ENCODE data around the gene CPLX4. TPM values are rescaled to one million over a fixed set of nuclear protein-coding genes. Genes with fewer than 3 reads are reported as not detected.

CPLX4 gene
- total and polyA plus RNA-seq, 3 experiments from 2014 or later: not detected

DNA sequence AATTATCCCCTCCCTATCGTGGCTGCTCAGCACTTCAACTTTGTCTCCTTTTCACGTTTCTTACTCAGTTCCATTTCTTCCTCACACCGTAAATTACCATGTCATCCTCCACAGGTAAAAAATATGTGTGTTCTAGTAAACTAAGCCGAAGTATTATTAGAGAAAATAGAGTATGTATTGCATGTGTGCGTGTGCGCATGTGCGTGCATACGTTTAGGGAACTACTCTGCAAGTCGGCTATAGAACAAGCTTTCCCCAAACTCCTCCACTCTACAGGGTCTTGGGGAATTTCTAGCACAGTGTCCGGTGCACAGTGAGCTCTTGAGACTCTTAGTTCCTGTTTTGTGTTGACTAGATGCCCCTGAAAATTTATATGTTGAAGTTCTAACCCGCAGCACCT lies 36.1 kb downstream of the CPLX4 start:
- Mint-ChIP-seq H3K4me3 (no peak overlapping the region), H3K36me3 (no peaks in the 10 kb centered on the region), H3K9me3 (peaks cover 0 to 2% (median 0%) of the 10 kb centered on the region in 5 donors), H3K27me3 (peaks cover 11 to 69% of the 10 kb centered on the region in 2 donors), H3K27ac (no peak overlapping the region), H3K4me1 (no peaks in the 10 kb centered on the region)
- Histone ChIP-seq H3K4me3 (ENCODE audit: low read length) (no peak overlapping the region), H3K27ac (ENCODE audit: low read depth, low read length) (no peak overlapping the region), H3K27me3 (ENCODE audit: insufficient read depth, low read length, poor library complexity, severe bottlenecking) (peaks cover 11% of the 10 kb centered on the region), H3K4me1 (ENCODE audit: insufficient read depth, low read length) (no peaks in the 10 kb centered on the region), H3K36me3 (ENCODE audit: insufficient read depth, low read length) (no peaks in the 10 kb centered on the region), H3K9me3 (ENCODE audit: low read length) (no peaks in the 10 kb centered on the region)
- CTCF ChIA-PET: no interaction called here
- POLR2A ChIA-PET: no interaction called here
- DNase-seq: no peak

DNA sequence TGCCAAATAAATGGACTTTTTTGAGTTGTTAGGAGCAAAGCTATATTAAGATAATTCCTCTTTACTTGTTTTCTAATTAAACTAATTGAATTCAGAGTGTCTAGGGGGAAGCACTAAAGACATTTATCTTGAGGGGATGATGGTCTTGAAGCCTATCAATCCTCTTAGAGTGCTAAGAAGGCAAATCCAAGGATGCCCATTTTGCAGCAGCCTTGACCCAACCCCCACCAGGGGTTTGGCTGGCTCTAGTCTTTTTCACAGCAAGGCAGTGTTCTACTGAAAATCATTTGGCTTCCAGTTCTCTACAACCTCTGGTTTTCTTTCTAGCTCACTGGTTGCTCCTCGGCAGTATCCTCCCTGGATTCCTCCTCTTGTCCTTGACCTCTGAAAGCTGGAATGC lies 38.7 kb downstream of the CPLX4 start:
- H3K4me1 ChIP-seq (ENCODE audit: insufficient read depth, low read length): no peaks in the 10 kb centered on the region
- no peaks in the 10 kb centered on the region for H3K9me3 Mint-ChIP-seq
- H3K9me3 ChIP-seq (ENCODE audit: low read length): no peaks in the 10 kb centered on the region
- no peak overlapping the region for H3K4me3 ChIP-seq (ENCODE audit: low read length)
- no peak overlapping the region for H3K27ac ChIP-seq (ENCODE audit: low read depth, low read length)
- peaks cover 30 to 77% of the 10 kb centered on the region in 2 donors for H3K27me3 Mint-ChIP-seq
- H3K27me3 ChIP-seq (ENCODE audit: insufficient read depth, low read length, poor library complexity, severe bottlenecking): peaks cover 18% of the 10 kb centered on the region
- H3K36me3 Mint-ChIP-seq: no peaks in the 10 kb centered on the region
- no peak for DNase-seq
- H3K27ac Mint-ChIP-seq: no peak overlapping the region
- ChIA-PET CTCF (interaction anchor here (1.0 kb wide), 1 partner anchor 10 kb away, joined by 3 read pairs; no protein-coding TSS in a partner anchor), POLR2A (no interaction called here)
- H3K36me3 ChIP-seq (ENCODE audit: insufficient read depth, low read length): no peaks in the 10 kb centered on the region
- H3K4me3 Mint-ChIP-seq: no peak overlapping the region
- peaks cover under 1% of the 10 kb centered on the region in 3 donors for H3K4me1 Mint-ChIP-seq

DNA sequence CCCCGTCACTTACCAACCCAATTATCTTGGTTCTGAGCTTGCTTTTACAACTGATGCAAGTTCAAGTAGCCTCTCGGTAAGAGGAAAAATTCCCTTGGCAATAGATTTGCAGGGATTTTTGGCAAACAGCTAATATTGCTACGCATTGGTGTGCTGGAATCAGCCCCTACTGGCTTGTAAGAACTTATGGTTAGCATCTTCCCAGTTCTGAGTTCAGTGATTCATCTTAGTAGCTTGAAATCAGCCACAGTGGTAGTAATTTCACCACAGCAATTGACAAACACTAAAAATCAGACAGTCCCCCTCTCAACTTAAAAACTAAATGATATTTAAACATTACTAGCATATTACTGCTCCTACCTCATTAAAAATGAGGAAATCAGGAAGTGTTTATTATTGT lies 39.3 kb downstream of the CPLX4 start:
- Histone ChIP-seq H3K9me3 (ENCODE audit: low read length) (no peaks in the 10 kb centered on the region), H3K4me3 (ENCODE audit: low read length) (no peak overlapping the region), H3K4me1 (ENCODE audit: insufficient read depth, low read length) (no peaks in the 10 kb centered on the region), H3K36me3 (ENCODE audit: insufficient read depth, low read length) (no peaks in the 10 kb centered on the region), H3K27ac (ENCODE audit: low read depth, low read length) (no peak overlapping the region), H3K27me3 (ENCODE audit: insufficient read depth, low read length, poor library complexity, severe bottlenecking) (peaks cover 18% of the 10 kb centered on the region)
- H3K27me3 Mint-ChIP-seq: peaks cover 33 to 77% of the 10 kb centered on the region in 2 donors
- no peak overlapping the region for H3K4me3 Mint-ChIP-seq
- POLR2A ChIA-PET: no interaction called here
- no peaks in the 10 kb centered on the region for H3K36me3 Mint-ChIP-seq
- CTCF ChIA-PET: interaction anchor here (1.0 kb wide), 1 partner anchor 10 kb away, joined by 3 read pairs; no protein-coding TSS in a partner anchor
- no peaks in the 10 kb centered on the region for H3K9me3 Mint-ChIP-seq
- no peak for DNase-seq
- peaks cover 3 to 5% (median 3%) of the 10 kb centered on the region in 3 donors for H3K4me1 Mint-ChIP-seq
- H3K27ac Mint-ChIP-seq: no peak overlapping the region

DNA sequence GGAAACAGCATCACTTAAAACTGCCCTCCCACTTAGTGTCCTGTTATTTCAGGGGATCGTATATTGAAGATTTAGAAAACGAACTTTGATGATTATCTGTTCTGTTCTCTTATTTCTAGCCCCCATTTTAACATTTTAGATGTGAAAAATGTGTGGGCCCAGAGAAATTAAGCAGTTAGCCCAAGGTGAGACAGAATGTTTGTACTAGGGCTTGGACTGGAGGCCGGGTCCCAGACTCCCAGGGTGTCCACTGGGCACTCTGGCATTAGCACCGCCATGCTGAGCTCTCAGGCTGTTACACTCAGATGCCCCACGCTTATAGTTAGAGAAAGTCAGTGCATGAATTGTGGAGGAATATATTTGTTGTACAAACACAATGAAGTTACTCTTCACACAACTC lies 39.7 kb downstream of the CPLX4 start:
- Histone ChIP-seq H3K27ac (ENCODE audit: low read depth, low read length) (no peak overlapping the region), H3K4me1 (ENCODE audit: insufficient read depth, low read length) (no peaks in the 10 kb centered on the region), H3K9me3 (ENCODE audit: low read length) (no peaks in the 10 kb centered on the region), H3K36me3 (ENCODE audit: insufficient read depth, low read length) (no peaks in the 10 kb centered on the region), H3K4me3 (ENCODE audit: low read length) (no peak overlapping the region), H3K27me3 (ENCODE audit: insufficient read depth, low read length, poor library complexity, severe bottlenecking) (peaks cover 18% of the 10 kb centered on the region)
- H3K27ac Mint-ChIP-seq: no peak overlapping the region
- DNase-seq: no peak
- no peaks in the 10 kb centered on the region for H3K36me3 Mint-ChIP-seq
- POLR2A ChIA-PET: no interaction called here
- H3K4me1 Mint-ChIP-seq: peaks cover 3 to 7% (median 3%) of the 10 kb centered on the region in 3 donors
- H3K9me3 Mint-ChIP-seq: no peaks in the 10 kb centered on the region
- H3K4me3 Mint-ChIP-seq: no peak overlapping the region
- CTCF ChIA-PET: interaction anchor here (1.0 kb wide), 1 partner anchor 9 kb away, joined by 3 read pairs; no protein-coding TSS in a partner anchor
- H3K27me3 Mint-ChIP-seq: peaks cover 34 to 79% of the 10 kb centered on the region in 2 donors

DNA sequence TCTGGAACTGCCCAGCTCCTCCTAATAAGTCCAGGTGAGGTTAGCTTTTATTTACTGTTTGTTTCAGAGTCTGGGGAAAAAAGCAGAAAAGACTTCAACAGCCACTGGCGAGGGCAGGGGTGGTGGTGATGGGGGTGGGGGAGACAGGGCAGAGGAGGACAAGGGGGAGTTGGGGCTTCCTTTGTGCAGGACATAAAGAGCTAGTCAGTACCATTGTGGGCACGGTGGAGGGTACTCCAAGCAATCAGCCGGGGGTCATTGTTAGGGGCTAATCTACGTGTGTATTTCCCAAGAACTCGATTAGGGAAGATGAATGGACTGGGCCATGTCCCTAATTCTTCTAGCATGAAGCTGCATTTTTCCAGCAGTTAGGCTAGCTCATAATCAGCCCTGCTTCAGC lies 42.4 kb downstream of the CPLX4 start:
- Mint-ChIP-seq H3K4me3 (peak overlapping the region in 1 of 7 donors; percentile 20), H3K36me3 (no peaks in the 10 kb centered on the region), H3K27ac (no peak overlapping the region), H3K27me3 (peaks cover 47 to 76% of the 10 kb centered on the region in 2 donors), H3K4me1 (peaks cover 3 to 20% (median 3%) of the 10 kb centered on the region in 3 donors), H3K9me3 (no peaks in the 10 kb centered on the region)
- DNase-seq: no peak
- Histone ChIP-seq H3K4me3 (ENCODE audit: low read length) (no peak overlapping the region), H3K27me3 (ENCODE audit: insufficient read depth, low read length, poor library complexity, severe bottlenecking) (peaks cover 19% of the 10 kb centered on the region), H3K4me1 (ENCODE audit: insufficient read depth, low read length) (no peaks in the 10 kb centered on the region), H3K9me3 (ENCODE audit: low read length) (no peaks in the 10 kb centered on the region), H3K27ac (ENCODE audit: low read depth, low read length) (no peak overlapping the region), H3K36me3 (ENCODE audit: insufficient read depth, low read length) (no peaks in the 10 kb centered on the region)
- CTCF ChIA-PET: no interaction called here
- POLR2A ChIA-PET: no interaction called here

DNA sequence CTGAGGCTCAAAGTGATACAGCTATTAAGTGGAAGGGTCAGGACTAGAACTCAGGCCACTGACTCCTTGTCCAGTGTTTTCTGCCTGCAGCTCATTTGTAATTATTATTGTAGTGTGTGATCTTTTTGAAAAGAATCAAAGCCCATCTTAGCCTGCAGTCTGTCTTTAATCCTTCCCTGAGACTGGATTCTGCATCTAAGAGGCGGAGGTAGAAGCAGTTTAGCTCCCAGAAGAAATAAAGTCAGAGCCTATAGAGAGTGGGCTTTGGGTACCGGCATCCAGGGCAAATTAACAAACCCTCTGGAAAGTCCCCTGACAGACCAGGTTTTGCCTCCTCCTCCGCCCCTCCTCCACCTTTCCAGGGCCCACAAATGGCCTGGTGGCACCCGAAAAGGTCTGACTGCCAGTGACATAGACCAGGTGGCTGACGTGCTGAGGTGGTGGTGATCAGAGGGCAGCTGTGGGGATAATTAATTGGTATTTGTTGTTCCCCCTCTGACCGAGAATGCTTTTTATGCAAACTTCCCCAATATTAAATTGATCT lies 43.0 kb downstream of the CPLX4 start:
- Mint-ChIP-seq H3K27ac (no peak overlapping the region), H3K4me1 (peaks cover 3 to 20% (median 3%) of the 10 kb centered on the region in 3 donors), H3K27me3 (peaks cover 50 to 76% of the 10 kb centered on the region in 2 donors), H3K36me3 (no peaks in the 10 kb centered on the region), H3K4me3 (no peak overlapping the region), H3K9me3 (no peaks in the 10 kb centered on the region)
- Histone ChIP-seq H3K36me3 (ENCODE audit: insufficient read depth, low read length) (no peaks in the 10 kb centered on the region), H3K27me3 (ENCODE audit: insufficient read depth, low read length, poor library complexity, severe bottlenecking) (peaks cover 25% of the 10 kb centered on the region), H3K4me1 (ENCODE audit: insufficient read depth, low read length) (no peaks in the 10 kb centered on the region), H3K4me3 (ENCODE audit: low read length) (no peak overlapping the region), H3K27ac (ENCODE audit: low read depth, low read length) (no peak overlapping the region), H3K9me3 (ENCODE audit: low read length) (no peaks in the 10 kb centered on the region)
- POLR2A ChIA-PET: no interaction called here
- CTCF ChIA-PET: no interaction called here
- no peak for DNase-seq

DNA sequence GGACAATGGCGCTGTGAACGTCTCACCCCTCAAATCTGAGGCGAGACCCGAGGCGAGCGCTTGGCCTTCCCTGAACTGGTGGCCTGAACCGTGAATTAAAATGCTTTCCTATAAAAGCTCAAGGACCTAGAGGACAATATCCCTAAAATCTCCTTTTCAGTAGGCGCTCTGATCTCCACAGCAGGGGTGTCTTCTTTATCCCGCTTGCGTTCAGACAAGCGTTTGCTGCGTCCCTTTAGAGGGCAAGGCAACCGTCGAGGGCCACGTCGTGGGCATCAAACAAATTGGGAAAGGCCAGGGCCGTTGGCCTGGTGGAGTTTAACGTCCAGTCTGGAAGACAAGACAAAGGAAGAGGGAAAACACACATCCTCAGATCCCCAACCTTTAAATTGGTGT lies 43.9 kb downstream of the CPLX4 start:
- ChIA-PET CTCF (no interaction called here), POLR2A (no interaction called here)
- no peaks in the 10 kb centered on the region for H3K9me3 ChIP-seq (ENCODE audit: low read length)
- no peaks in the 10 kb centered on the region for H3K36me3 Mint-ChIP-seq
- no peak overlapping the region for H3K27ac Mint-ChIP-seq
- peaks cover 29% of the 10 kb centered on the region for H3K27me3 ChIP-seq (ENCODE audit: insufficient read depth, low read length, poor library complexity, severe bottlenecking)
- no peak overlapping the region for H3K4me3 ChIP-seq (ENCODE audit: low read length)
- peaks cover 54 to 77% of the 10 kb centered on the region in 2 donors for H3K27me3 Mint-ChIP-seq
- no peaks in the 10 kb centered on the region for H3K4me1 ChIP-seq (ENCODE audit: insufficient read depth, low read length)
- H3K4me1 Mint-ChIP-seq: peaks cover 8 to 24% (median 9%) of the 10 kb centered on the region in 3 donors
- H3K36me3 ChIP-seq (ENCODE audit: insufficient read depth, low read length): no peaks in the 10 kb centered on the region
- no peak overlapping the region for H3K27ac ChIP-seq (ENCODE audit: low read depth, low read length)
- H3K4me3 Mint-ChIP-seq: peak overlapping the region in 3 of 7 donors; percentile 21 to 66 (median 23)
- no peak for DNase-seq
- H3K9me3 Mint-ChIP-seq: peaks cover 0 to 3% (median 0%) of the 10 kb centered on the region in 5 donors

DNA sequence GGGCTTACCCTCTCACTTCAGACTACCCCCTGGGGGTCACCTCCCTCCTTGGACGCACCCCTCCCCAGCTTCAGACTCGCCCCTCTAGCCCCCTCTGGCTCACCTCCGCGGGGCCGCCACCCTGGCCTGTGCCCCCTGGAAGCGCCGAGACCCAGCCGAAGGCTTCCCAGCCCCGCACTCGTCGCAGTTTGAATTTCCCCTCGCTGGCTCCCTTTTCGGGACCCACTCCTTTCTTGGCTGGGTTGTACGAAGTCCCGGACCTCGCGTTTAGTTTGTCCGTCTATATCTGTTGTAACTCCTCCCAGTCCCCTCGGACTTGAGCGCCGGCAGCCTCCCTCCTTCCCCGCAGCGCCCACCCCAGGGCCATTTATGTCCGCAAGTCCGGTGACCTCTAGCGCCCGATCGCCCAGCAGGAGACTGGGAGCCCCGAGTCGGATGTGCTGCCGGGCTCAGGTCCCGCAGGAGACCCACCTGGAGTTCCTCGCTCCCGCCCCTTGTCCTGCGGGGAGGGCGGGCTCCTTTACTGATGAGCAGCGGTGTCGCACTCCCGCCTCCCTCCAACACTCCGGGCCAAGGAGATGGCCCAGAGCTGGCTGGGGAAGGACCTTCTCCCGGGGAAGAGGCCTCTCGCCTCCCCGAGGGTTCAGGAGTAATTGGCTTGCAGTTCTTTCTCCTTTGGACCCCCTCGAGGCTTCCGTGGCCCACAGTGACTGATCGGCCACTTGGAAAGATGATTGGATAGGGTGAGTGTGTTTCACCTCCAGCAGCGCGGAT lies 44.5 kb downstream of the CPLX4 start:
- CTCF ChIA-PET: no interaction called here
- Histone ChIP-seq H3K4me3 (ENCODE audit: low read length) (no peak overlapping the region), H3K36me3 (ENCODE audit: insufficient read depth, low read length) (no peaks in the 10 kb centered on the region), H3K9me3 (ENCODE audit: low read length) (no peaks in the 10 kb centered on the region), H3K4me1 (ENCODE audit: insufficient read depth, low read length) (no peaks in the 10 kb centered on the region), H3K27ac (ENCODE audit: low read depth, low read length) (no peak overlapping the region), H3K27me3 (ENCODE audit: insufficient read depth, low read length, poor library complexity, severe bottlenecking) (peaks cover 30% of the 10 kb centered on the region)
- H3K9me3 Mint-ChIP-seq: peaks cover 0 to 3% (median 0%) of the 10 kb centered on the region in 5 donors
- H3K4me1 Mint-ChIP-seq: peaks cover 8 to 27% (median 10%) of the 10 kb centered on the region in 3 donors
- no peak overlapping the region for H3K27ac Mint-ChIP-seq
- H3K36me3 Mint-ChIP-seq: no peaks in the 10 kb centered on the region
- no peak for DNase-seq
- POLR2A ChIA-PET: no interaction called here
- peak overlapping the region in 5 of 7 donors; percentile 26 to 66 (median 53) for H3K4me3 Mint-ChIP-seq
- H3K27me3 Mint-ChIP-seq: peaks cover 56 to 76% of the 10 kb centered on the region in 2 donors

Data from CD8-positive, alpha-beta memory T cell (primary cell).